ENCODE results near the gene NOL4L.

NOL4L gene

DNA sequence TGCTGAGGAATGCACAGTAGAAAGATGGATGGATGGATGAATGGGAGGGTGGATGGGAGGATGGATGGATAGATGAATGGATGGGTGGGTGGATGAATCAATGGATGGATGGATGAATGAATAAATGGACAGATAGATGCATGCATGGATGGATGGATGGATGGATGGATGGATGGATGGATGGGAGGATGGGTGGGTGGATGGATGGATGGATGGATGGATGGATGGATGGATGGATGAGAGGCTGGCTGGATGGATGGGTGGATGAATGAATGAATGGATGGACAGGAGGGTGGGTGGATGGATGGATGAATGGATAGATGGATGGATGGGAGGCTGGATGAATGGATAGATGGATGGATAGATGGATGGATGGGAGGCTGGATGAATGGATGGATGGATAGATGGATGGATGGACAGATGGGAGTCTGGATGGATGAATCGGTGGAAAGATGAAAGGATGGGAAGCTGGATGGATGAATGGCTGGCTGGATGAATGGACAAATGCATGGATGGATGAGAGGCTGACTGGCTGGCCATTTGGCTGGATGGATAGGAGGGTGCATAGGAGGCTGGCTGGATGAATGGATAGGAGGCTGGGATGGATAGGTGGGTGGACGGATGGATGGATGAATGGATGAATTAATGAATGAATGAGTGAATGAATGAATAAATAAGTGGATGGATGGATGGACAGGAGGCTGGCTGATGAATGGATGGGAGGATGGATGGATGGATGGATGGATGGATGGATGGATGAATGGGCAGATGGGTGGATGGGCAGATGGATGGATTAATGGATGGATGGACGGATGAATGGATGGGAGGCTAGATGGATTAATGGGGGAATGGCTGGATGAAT is 28.3 kb upstream of the NOL4L start:
- no peak for DNase-seq (ENCODE audit: low read depth)

DNA sequence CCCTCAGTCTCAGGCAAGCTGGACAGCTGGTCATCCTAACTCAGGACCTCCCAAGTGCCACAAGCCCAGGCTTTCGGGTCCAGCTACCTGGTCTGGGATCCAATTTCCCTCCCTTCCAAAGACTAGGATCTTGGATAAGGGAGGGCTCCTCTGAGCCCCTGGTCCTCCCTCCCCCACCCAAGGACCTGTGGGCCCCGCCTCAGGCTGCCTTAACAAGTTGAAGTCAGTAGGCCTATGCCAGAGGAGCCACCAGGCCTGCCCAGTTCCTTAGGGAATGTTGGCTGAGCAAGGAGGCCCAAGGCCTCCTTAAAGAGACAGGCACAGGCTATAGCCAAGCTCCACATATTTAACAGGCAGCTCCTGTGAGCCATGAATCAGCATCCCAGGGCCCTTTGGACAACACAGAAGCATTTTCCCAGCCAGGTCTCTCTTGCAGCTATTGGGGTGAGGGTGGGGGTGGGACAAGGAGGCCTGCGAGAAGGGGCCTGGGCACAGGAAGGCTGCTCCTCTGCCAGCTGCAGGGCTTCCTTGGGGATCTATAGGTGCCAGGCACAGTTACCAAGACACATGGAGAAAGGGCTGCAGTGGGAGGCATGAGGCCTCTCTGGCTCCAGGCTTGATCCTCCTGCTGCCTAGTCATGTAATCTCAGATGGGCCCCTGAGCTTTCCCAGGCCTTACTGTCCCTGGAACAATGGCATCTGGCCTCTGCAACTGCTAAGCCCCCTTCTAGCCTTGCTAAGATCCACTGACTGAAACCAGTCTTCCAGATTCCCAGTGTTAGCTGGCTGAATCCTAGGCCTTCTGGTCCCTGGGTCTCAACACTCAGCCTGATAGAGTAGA is 27.4 kb upstream of the NOL4L start:
- no peak for DNase-seq (ENCODE audit: low read depth)

DNA sequence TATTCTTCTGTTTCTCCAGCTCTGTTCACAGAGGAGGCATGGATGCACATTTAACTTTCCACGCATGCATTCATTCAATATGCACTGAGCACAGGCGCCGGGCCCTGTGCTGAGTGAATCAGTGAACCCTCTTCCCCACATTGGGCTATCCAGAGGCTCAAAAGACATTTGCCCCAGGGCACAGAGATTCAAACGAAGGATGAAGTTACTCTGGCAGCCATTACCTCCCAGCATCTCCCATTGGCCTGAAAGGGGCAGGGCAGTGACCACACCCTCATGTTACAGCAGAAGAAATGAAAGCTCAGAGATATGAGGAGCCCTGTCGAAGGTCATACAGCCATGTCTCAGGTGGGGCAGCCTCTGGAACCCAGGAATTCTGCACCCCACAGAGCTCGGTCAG is 26.7 kb upstream of the NOL4L start:
- DNase-seq (ENCODE audit: low read depth) = no peak

DNA sequence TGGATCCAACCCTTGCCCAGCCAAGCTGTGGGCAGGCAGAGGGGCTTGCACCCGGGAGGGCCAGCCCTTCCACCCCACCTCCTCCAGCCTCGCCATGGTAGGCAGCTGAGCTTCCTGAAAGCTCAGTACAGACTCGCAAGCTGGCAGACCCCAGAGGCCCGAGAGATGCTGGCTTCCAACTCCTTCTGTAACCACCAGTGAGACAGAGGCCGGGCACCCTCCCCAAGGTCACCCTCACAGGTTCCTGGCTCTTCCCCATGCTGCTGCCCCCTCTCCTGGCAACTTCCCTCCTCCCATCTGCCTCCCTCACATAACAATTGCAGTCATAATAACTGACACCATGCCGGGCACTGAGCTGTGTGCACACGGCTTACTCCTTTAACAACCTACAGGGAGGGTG is 26.2 kb upstream of the NOL4L start:
- DNase-seq (ENCODE audit: low read depth) = no peak

DNA sequence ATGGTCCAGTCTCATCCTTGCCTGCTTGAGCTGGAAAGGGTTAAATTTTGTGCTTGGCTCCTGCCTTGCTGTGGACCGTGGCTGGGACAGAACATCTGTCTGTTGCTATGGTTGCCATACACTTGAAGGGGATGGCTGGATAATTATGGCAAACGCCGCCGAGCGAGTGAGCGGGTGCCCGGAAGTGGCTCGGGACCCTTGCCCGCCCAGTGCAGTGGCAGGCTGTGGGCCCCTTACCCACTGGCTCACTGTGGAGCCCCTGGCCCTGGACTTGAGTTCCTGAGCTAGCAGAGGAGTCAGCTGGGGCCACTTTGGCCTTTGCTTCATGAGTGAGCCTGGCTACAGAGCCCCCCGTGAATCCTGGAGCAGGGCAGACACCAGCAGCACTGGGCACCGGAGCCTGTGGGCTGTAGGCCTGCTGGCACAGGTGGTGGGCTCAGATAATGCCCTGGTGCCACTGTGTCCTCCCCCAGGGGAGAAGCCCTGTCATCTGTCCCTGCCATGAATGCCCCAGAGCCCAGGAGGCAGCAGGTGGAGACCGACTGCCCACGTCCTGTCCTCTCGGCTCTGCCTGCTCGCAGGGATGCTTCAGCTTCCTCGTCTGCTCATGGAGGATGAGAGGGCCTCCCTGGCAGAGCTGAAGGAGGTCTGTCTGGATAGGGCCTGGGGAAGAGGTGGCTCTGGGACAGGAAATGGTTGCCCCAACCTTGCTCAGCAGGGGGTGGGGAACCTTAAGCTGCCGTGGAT is 25.5 kb upstream of the NOL4L start:
- no peak for DNase-seq (ENCODE audit: low read depth)

DNA sequence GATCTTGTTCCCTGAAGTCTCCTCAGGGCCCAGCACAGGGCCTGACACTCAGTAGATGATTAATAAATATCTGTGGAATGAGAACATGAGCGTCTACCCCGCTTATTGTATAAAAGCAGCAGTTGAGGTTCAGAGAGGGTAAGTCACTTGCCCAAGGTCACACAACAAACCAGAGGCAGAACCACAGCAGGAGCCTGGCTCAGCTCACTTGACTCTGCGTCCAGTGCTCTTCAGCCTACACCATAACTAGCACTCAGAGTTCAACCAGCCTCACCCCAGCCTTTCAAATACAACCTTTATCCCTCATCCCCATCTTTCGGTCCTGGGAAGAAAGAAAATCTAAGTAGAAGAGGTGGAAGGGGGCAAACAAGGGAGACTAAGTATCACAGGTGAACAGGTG is 24.9 kb upstream of the NOL4L start:
- no peak for DNase-seq (ENCODE audit: low read depth)

DNA sequence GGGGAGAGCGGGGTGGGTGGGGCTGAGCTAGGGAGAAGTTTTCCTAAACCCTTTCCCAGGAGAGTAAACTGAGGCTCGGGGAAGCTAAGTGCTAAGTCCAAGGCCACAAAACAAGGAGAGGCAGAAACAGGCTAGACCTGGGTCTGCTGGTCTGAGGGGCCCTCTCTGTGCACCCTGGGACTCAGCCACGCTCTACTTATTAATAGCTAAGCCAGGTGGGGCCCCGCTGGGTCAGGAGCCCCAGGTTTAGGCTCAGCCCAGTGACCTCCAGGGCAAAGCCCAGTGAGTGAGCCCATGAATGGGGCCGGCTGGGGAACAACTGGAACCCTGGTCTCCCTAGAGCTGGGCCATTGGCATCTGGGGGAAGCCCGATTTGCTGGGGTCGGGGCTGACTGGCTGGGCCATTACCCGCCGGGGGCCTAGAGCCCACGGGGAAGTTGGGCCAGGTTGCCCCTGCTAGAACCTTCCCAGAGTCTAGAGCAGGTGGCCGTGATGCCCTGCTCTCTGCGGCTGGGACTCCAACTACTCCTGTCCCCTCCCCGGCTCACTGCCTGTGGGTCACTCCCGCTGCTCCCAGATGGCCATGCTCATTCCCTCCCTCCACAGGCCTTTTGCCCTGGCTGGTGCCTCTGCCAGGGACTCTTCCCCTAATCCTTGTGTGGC is 24.1 kb upstream of the NOL4L start:
- no peak for DNase-seq (ENCODE audit: low read depth)

DNA sequence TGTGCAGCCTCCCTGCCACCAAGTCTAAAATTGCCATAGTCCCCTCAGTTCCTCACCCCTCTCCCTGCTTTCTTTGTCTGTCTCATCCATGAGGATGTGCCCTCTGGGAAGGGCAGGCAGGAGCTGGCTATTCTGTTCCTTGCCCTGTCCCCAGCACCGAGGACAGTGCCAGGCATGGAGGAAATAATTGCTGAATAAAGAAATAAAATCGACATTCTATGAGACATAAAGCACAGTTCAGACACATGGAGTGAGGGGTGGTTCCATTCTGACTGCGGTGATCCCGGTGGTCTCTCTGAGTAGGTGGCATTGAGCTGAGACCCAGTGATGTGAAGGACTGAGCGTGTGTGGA is 23.5 kb upstream of the NOL4L start:
- DNase-seq (ENCODE audit: low read depth) = no peak

DNA sequence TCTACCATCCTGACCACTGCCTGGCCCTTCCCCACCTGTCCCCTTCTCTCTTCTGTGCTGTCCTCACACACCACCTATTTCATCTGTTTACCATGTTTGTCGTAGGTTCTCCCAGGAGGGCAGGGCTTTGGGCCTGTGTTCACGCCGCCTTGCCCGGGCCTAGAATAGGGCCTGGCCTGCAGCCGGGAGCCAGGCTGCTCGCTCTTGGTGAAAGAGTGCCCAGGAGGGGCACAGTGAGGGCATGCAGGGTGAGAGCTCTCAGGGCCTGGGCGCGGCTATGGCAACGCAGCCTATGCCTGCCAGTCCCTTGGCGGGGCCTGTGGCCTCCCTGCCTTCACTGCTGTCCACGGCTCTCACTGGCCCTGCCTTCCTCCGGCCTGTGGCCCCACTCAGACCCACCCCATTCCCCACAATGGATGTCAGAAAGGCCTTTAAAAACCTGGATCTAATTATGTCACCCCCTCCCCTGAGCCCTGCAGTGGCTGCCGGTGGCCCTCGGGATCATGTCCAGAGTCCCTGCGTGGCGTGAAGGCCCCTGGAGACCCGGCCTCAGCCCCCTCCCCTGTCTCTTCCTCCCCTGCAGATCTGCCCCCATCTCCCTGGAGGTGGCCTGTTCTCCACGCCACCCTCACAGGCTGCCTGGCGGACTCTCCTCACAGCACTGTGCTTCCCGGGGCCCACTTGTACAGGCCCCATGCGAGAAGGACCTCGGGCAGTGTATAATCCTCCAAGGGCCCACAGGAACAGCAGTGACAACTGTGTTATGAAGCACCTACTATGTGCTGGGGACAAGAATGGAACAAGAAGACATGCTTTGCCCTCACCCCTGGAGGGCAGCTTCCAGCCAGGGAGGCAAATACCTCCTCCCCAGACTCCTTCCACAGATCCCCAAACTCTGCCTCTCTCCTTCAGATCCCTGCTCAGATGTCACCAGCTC is 22.9 kb upstream of the NOL4L start:
- DNase-seq (ENCODE audit: low read depth) = no peak

DNA sequence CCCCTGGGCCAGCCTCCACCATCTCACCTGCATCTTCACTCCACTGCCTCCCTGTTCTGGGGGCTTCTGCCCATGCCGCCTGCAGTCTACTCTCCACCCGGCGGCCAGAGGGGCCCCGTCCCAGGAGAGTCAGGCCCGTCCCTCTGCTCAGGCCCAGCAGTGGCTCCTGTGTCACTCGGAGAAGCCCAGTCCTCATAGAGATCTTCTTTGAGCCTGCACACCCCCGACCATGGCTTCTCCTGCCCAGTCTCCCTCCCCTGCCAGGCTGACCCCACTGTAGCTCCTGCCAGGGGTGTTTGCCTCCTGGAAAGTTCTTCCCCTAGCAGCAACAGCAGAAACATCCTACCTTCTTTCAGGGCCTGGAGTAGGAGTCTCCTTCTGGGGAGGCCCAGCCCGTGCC is 22.2 kb upstream of the NOL4L start:
- no peak for DNase-seq (ENCODE audit: low read depth)

DNA sequence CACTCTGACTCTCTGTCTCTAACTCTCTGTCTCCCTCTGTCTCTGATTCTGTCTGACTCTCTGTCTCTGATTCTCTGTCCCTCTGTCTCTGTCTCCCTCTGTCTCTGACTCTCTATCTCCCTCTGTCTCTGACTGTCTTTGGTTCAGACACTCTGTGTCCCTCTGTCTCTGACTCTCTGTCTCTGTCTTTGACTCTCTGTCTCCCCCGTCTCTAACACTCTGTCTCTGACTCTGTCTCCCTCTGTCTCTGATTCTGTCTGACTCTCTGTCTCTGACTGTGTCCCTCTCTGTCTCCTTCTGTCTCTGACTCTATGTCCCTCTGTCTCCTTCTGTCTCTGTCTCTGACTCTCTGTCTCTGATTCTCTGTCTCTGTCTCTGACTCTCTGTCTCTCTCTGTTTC is 21.7 kb upstream of the NOL4L start:
- DNase-seq (ENCODE audit: low read depth) = no peak

DNA sequence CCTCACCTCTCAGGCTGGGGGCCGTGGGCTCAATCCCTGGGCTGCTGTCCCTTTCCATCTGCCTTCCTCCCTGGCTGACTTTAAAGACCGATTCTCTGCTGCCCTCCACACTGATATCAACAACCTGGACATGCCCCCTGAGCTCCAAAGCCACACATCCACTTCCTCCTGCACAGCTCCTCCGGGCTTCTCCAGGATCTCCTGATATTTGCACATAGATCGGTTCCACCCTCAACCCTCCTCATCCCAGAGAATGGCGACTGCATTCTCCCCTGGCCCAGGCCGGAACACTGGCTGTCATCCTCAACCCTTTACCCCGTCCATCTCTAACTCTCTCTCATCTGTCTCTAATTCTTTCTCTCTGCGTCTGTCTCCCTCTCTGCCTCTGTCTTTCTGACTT is 21.0 kb upstream of the NOL4L start:
- no peak for DNase-seq (ENCODE audit: low read depth)

DNA sequence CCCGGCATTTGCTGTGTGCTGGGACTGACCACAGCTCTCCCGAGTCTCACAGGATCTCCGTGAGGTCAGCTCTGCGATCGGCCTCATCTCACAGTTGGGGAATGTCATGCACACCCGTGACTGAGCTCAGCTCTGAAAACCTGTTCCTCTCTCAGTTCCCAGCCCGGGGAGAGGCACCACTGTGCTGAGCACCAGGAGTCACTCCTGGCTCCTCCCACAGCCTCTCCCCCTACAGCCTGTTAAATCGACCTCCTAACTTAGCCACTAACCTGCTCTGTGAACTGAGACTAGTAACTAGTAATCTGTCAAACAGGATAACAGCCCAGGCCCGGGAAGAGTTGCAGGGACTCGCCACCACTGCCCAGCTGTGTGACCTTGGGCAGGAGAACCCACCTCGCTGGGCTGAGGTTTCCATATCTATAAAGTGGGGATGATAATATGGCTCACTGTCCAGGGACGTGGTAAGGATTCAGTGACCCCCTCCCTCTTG is 20.1 kb upstream of the NOL4L start:
- no peak for DNase-seq (ENCODE audit: low read depth)

DNA sequence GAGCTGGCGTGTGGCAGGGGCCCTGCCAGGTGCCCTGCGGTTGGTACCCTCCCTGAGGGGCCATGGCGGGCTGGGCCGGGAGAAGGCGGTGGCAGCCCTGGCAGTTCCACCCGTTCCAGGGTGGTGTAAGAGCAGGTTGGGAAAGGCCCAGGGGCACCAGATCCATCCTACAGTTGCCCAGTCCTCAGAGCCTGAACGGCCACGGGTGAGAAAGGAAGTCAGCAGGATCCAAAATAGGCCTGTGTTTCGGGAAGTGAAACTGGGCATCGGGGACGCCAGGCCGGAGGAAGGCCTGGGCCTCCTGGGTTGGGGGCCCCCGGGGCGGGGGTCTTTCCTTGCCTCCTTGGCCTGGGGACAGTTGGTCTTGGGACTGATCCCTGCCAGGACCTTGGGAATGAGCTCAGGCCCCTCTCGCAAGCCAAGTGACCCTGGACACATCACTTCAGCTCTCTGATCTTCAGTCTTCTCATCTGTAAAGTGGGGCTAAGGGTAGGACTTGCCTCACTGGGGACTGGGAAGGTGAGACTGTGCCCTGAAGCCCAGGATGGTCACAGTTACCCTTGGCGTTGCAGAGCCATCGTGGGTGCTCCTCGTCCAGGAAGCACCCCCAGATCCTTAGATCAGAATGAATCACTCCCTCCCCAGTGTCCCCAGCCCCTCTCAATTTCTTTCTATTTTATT is 18.1 kb upstream of the NOL4L start:
- no peak for DNase-seq (ENCODE audit: low read depth)

DNA sequence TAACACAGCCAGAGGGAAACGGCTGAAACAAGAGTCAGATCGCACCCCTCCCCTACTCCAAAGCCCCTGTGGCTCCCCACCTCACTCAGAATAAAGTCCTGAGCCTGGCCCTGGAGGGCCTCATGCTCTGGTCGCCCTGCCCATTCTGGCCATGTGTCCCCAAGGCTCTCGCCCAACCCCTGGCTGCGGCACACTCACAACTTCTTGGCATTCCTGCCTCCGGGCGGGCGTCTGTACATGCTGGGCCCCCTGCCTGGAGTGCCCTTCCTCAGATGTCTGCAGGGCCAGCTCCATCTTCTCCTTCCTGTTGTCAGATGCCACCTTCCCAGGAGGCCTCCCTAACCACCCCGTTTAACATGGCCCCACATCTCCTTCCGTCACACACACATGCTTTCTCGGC is 17.1 kb upstream of the NOL4L start:
- DNase-seq (ENCODE audit: low read depth) = no peak

DNA sequence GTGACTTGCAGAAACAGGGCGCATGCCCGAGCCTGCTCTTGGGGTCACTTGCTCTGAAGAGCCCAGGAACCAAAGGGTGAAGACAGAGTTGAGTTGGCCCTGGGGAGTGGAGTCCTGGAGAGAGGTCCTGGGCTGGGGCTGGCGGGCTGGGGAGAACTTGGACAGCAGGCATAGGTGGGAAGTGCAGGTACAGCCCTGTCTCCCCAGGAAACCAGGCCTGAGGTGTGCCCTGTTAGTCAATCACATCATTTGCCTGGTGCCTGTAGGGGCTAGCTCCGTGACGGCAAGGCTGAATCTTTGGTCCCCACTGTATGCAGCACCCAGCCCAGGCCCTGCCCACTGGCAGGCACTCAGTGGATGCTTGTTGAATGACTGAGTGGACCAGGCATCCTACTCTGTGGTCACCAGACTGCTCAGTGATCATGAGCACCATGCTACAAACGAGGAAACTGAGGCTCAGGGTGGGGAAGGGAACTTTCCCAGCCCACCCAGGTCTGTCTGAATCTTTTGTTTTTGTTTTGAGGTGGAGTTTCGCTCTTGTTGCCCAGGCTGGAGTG is 15.6 kb upstream of the NOL4L start:
- DNase-seq (ENCODE audit: low read depth) = no peak

DNA sequence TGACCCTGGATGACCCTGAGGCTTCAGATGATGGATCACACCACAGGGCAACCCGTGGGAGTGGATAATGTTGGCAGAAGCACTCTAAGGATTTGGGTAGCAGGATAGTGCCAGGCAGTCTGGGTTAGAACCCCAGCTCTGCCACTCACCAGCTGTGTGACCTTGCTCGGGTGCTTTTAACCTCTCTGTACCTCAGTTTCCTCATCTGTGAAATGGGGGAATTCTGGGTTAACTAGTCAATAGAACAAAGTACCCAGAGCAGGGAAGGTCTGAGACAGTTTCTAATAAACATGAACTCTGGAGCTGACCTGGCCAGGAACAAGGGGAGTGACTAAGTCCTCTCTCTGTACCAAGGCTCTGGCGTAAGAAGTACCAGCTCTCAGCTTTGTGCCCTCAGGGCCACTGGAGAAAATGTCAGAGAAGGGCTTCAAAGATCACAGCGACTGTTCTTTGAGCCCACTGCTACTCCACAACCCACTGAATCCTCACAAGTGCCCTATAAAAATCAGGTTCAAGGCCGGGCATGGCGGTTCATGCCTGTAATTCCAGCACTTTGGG is 14.7 kb upstream of the NOL4L start:
- DNase-seq (ENCODE audit: low read depth) = no peak

DNA sequence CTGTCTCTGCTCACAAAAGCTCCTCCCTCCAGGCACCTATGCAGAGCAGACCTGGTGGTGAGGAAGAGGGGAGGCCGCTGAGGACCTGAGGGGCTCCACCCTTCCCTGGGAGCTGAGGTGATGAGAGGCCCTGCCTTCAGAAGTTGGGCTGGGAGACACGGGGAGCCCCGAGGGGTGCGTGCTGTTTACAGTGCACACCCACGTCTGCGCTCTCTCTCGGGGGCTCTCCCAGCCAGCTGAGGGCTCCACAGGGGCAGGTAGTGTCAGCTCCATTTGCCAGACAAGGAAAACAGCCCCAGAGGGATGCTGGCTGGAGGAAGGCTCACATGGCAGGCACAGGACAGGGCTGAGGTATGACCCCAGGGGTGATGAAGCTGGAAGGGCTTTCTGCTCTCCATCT is 13.5 kb upstream of the NOL4L start:
- no peak for DNase-seq (ENCODE audit: low read depth)

DNA sequence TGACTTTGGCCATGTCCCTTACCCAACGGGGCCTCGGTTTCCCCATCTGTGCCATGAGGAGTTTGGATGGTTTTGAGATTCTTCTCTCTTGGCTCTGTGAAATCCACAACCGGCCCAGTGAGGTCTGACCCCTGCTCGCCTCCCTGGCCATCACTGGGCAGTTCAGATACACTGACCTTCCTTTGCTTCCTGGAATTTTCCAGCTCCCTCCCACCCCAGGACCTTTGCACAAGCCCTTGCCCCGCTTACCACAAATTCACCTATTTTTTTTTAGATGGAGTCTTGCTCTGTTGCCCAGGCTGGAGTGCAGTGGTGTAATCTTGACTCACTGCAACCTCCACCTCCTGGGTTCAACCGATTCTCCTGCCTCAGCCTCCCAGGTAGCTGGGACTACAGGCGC is 12.6 kb upstream of the NOL4L start:
- DNase-seq (ENCODE audit: low read depth) = no peak
